ENCODE data around the gene FOXO6.

Gene FOXO6

DNA sequence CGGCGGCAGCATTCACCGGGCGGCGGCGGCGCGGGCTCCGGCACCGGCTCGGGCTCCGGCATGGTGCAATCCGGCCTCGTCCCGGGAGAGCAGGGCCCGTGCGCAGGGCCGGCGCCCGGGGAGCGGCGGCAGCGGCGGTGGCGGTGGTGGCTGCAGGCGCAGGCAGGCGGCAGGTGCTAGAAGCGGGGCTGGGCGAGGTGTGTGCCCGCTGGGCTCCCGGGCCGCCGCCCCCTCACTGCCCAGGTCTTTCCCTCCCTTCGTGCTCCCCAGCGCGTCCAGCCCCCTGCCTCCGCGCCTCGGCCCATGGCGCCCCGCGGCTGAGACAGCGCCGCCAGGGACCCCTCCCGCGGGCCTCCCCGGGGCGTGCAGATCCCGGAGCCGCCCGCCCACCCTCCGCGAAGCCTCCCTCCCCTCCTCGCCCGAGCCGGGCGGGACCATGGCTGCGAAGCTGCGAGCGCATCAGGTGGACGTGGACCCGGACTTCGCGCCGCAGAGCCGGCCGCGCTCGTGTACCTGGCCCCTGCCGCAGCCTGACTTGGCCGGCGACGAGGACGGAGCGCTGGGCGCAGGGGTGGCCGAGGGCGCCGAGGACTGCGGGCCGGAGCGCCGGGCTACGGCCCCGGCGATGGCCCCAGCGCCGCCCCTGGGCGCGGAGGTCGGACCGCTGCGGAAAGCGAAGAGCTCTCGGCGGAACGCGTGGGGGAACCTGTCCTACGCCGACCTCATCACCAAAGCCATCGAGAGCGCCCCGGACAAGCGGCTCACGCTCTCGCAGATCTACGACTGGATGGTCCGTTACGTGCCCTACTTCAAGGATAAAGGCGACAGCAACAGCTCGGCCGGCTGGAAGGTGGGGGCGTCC lies 492 bp downstream of the FOXO6 start:
- no peak for ATAC-seq
- TF ChIP-seq BACH2 (CRISPR knock-in tag; IDR thresholded peaks at IDR 0.05; ENCODE audit: borderline replicate concordance), result no peak
- TF ChIP-seq ZFP3 (CRISPR knock-in tag; IDR thresholded peaks at IDR 0.05), result peak; percentile 88

DNA sequence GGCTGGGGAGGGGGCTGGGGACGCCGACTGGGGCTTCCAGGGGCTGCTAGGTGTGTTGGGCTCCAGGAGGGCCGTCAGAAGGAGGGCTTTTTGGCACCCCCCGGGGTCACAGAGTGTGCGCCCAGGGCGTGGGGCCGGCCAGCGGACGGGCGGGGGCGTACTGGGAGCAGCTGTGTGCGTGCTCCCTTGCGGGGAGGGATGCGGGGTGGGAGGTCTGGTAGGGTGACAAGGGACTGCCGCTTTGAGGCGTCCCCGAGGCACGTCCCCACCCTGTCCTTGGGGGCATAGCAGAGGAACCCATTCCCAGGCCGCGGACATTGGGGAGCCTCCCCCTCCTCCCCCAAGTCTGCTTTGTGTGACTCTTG lies 1.1 kb downstream of the FOXO6 start:
- ATAC-seq, result no peak
- TF ChIP-seq RARB (CRISPR knock-in tag; IDR thresholded peaks at IDR 0.05) (no peak), ZNF8 (CRISPR knock-in tag; IDR thresholded peaks at IDR 0.05) (no peak), ZFP30 (CRISPR knock-in tag; IDR thresholded peaks at IDR 0.05) (no peak), ZNF565 (CRISPR knock-in tag; conservative IDR thresholded peaks at IDR 0.05; ENCODE audit: low read depth) (no peak), TCF4 (CRISPR knock-in tag; IDR thresholded peaks at IDR 0.05; ENCODE audit: borderline replicate concordance) (no peak), OSR1 (CRISPR knock-in tag; IDR thresholded peaks at IDR 0.05) (no peak), SNAI2 (CRISPR knock-in tag; IDR thresholded peaks at IDR 0.05) (no peak), PPARA (CRISPR knock-in tag; IDR thresholded peaks at IDR 0.05; ENCODE audit: borderline replicate concordance) (no peak), ZNF70 (CRISPR knock-in tag; IDR thresholded peaks at IDR 0.05) (no peak), GLIS3 (CRISPR knock-in tag; IDR thresholded peaks at IDR 0.05) (no peak), CSDC2 (CRISPR knock-in tag; IDR thresholded peaks at IDR 0.05) (no peak), ARNTL (CRISPR knock-in tag; IDR thresholded peaks at IDR 0.05; ENCODE audit: borderline replicate concordance, low read depth) (no peak), ZC3H10 (CRISPR knock-in tag; IDR thresholded peaks at IDR 0.05) (no peak), ISL1 (CRISPR knock-in tag; IDR thresholded peaks at IDR 0.05) (no peak), ESRRG (CRISPR knock-in tag; IDR thresholded peaks at IDR 0.05) (no peak), BACH2 (CRISPR knock-in tag; IDR thresholded peaks at IDR 0.05; ENCODE audit: borderline replicate concordance) (no peak), TOX (CRISPR knock-in tag; IDR thresholded peaks at IDR 0.05; ENCODE audit: borderline replicate concordance) (no peak)
- TF ChIP-seq, protein P1, sequence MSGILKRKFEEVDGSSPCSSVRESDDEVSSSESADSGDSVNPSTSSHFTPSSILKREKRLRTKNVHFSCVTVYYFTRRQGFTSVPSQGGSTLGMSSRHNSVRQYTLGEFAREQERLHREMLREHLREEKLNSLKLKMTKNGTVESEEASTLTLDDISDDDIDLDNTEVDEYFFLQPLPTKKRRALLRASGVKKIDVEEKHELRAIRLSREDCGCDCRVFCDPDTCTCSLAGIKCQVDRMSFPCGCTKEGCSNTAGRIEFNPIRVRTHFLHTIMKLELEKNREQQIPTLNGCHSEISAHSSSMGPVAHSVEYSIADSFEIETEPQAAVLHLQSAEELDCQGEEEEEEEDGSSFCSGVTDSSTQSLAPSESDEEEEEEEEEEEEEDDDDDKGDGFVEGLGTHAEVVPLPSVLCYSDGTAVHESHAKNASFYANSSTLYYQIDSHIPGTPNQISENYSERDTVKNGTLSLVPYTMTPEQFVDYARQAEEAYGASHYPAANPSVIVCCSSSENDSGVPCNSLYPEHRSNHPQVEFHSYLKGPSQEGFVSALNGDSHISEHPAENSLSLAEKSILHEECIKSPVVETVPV (CRISPR knock-in tag; IDR thresholded peaks at IDR 0.05), result no peak
- TF ChIP-seq, protein P2, sequence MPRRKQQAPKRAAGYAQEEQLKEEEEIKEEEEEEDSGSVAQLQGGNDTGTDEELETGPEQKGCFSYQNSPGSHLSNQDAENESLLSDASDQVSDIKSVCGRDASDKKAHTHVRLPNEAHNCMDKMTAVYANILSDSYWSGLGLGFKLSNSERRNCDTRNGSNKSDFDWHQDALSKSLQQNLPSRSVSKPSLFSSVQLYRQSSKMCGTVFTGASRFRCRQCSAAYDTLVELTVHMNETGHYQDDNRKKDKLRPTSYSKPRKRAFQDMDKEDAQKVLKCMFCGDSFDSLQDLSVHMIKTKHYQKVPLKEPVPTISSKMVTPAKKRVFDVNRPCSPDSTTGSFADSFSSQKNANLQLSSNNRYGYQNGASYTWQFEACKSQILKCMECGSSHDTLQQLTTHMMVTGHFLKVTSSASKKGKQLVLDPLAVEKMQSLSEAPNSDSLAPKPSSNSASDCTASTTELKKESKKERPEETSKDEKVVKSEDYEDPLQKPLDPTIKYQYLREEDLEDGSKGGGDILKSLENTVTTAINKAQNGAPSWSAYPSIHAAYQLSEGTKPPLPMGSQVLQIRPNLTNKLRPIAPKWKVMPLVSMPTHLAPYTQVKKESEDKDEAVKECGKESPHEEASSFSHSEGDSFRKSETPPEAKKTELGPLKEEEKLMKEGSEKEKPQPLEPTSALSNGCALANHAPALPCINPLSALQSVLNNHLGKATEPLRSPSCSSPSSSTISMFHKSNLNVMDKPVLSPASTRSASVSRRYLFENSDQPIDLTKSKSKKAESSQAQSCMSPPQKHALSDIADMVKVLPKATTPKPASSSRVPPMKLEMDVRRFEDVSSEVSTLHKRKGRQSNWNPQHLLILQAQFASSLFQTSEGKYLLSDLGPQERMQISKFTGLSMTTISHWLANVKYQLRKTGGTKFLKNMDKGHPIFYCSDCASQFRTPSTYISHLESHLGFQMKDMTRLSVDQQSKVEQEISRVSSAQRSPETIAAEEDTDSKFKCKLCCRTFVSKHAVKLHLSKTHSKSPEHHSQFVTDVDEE (CRISPR knock-in tag; IDR thresholded peaks at IDR 0.05), result no peak
- TF ChIP-seq, protein P3, sequence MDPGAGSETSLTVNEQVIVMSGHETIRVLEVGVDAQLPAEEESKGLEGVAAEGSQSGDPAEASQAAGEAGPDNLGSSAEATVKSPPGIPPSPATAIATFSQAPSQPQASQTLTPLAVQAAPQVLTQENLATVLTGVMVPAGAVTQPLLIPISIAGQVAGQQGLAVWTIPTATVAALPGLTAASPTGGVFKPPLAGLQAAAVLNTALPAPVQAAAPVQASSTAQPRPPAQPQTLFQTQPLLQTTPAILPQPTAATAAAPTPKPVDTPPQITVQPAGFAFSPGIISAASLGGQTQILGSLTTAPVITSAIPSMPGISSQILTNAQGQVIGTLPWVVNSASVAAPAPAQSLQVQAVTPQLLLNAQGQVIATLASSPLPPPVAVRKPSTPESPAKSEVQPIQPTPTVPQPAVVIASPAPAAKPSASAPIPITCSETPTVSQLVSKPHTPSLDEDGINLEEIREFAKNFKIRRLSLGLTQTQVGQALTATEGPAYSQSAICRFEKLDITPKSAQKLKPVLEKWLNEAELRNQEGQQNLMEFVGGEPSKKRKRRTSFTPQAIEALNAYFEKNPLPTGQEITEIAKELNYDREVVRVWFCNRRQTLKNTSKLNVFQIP (CRISPR knock-in tag; IDR thresholded peaks at IDR 0.05; ENCODE audit: borderline replicate concordance, low read depth), result no peak

DNA sequence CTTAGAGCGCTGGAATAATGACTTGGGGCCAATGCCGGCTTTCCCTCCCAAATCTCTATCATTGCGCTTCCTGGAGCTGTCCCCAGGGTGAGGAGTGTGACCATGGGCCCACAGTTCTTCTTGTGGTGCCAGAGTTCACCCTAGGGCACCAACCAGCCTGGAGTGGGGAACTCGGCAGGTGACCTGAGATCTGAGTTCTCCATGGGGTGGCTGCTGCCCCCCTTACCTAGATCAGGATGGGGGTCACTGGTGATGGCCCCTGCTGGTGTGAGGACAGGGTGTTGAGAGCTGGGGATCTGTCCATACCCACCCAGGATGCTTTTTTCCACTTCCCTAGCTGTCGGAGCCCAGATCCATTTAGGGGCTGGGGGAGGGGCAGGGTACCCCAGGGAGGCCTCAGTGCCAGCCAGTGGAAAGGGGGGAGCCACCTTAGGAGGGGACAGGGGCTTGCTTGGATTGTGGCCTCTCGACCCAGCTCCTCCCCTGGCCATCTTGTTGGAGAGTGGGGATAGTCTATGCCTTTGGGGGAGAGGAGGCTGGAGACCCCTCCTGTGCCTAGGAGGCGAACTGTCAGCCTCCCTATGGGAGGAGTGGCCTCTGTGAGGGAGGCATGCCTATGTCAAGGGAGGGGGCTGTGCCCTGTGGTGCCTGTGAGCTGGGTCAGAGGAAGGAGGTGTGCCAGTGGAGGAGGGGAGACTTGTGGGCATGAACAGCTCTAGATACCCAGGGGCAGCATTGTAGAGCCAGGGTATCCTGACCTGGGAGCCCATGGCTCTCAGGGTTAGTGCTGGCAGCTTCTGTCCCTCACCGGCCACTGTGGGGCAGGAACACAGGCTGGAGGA lies 1.7 kb downstream of the FOXO6 start:
- ATAC-seq, result no peak

More for the DNA sequence above, 1.7 kb downstream of the FOXO6 start:
- no peak for TF ChIP-seq ESRRG (CRISPR knock-in tag; IDR thresholded peaks at IDR 0.05)
- no peak for TF ChIP-seq PPARA (CRISPR knock-in tag; IDR thresholded peaks at IDR 0.05; ENCODE audit: borderline replicate concordance)
- no peak for TF ChIP-seq SNAI2 (CRISPR knock-in tag; IDR thresholded peaks at IDR 0.05)
- no peak for TF ChIP-seq ZFP30 (CRISPR knock-in tag; IDR thresholded peaks at IDR 0.05)
- TF ChIP-seq OSR1 (CRISPR knock-in tag; IDR thresholded peaks at IDR 0.05), result no peak
